KMS-11 (cell line): Measurements from ENCODE around the gene STK36.
A peak's percentile ranks its signal among the peaks of the same experiment; 100 is the strongest.

ENCODE experiments used
- H2AFZ ChIP-seq: fragments of 200-600 bp; sonication (generic); 2 replicates; pipeline ENCODE4 v1.6.1; 2016; ENCODE audit warnings: antibody characterized with exemption, mixed run types, low read depth
- H3K27ac ChIP-seq: fragments of 200-600 bp; sonication (generic); 2 replicates; pipeline ENCODE4 v1.6.1; 2016; ENCODE audit warnings: mild to moderate bottlenecking, mixed run types
- H3K27me3 ChIP-seq: fragments of 200-600 bp; sonication (generic); 2 replicates; pipeline ENCODE4 v1.6.1; 2017; ENCODE audit warnings: mild to moderate bottlenecking, low read depth, mixed run types, moderate library complexity; ENCODE audit not compliant: insufficient read depth
- H3K36me3 ChIP-seq: fragments of 200-600 bp; sonication (generic); 2 replicates; pipeline ENCODE4 v1.6.1; 2017; ENCODE audit warnings: mild to moderate bottlenecking, mixed run types; ENCODE audit not compliant: insufficient read depth
- H3K4me1 ChIP-seq: fragments of 200-600 bp; sonication (generic); 2 replicates; pipeline ENCODE4 v1.6.1; 2016; ENCODE audit warnings: mild to moderate bottlenecking, low read depth, mixed run types; ENCODE audit not compliant: poor library complexity, severe bottlenecking
- H3K4me2 ChIP-seq: fragments of 200-600 bp; sonication (generic); 2 replicates; pipeline ENCODE4 v1.7.0; 2016; ENCODE audit warnings: mild to moderate bottlenecking, mixed run types
- H3K4me3 ChIP-seq: fragments of 200-600 bp; sonication (generic); IDR thresholded peaks from 2 replicates; pipeline ENCODE4 v1.6.1; 2017; ENCODE audit warnings: low read depth, low read length, mixed read lengths; ENCODE audit not compliant: insufficient read depth
- H3K79me2 ChIP-seq: fragments of 200-600 bp; sonication (generic); 2 replicates; pipeline ENCODE4 v1.6.1; 2016; ENCODE audit warnings: low read depth, mixed run types; ENCODE audit not compliant: insufficient read depth
- H3K9ac ChIP-seq: fragments of 200-600 bp; sonication (generic); 2 replicates; pipeline ENCODE4 v1.6.1; 2016; ENCODE audit warnings: mild to moderate bottlenecking, mixed run types
- H4K20me1 ChIP-seq: fragments of 200-600 bp; sonication (generic); 2 replicates; pipeline ENCODE4 v1.6.1; 2016; ENCODE audit warnings: mild to moderate bottlenecking, mixed run types; ENCODE audit not compliant: insufficient read depth
- TF ChIP-seq, protein P1 (sequence below): fragments of 200-600 bp; sonication (generic); conservative IDR thresholded peaks from 2 replicates; pipeline ENCODE4 v1.6.1; 2017; ENCODE audit warnings: low read depth, mild to moderate bottlenecking, antibody characterized with exemption, low read length, moderate library complexity, mixed read lengths

STK36 gene

DNA sequence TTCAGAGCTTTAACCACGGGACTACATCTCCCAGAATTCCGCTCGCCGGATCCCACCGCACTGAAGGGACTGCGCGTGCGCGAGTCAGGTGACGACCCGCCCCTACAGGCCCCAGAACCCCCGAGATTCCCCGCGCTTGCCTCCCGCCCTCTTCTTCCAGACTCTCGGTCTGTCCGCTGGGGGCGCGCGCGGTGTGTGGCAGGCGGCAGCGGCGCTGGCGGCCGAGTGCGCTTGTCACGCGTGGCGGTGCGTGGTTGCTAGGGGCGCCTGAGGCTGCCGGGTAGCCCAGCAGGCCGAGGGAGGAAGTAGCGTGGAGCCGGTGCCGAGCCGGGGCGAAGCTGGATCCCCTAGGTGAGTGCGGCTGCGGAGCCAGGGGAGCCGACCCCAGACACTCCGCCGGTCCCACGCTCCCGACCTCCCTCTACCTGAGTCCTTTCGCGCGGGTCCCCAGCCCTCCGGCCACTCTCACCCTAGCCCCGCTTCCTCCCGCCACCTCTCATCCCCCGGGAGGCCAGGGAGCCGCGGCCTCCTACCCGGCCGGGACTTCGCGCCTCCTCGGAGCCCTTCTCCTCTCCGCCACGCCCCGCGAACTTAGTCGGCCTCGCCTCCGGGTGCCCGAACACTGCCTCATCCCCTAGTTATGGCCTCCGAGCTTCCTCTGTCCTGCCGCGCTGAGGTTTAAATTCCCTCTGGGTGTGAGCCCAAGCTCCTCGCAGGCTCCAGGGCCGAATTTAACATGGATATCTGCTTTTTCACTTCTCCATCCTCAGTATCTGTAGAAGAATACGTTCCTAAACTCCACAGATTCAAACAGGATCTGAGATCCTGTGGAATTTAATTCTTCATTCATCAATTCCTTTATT lies 39.0 kb downstream of the STK36 start, which contains the start of gene TTLL4:
TSS of gene TTLL4 (plus strand) at position 149 of the 863 bp plus-strand sequence. CDS start 26,842 bp downstream, outside the sequence.
- H3K36me3 ChIP-seq: no peaks in the 10 kb centered on the region
- H3K27me3 ChIP-seq: no peaks in the 10 kb centered on the region
- peak within 1 kb of the TSS; percentile 86 for H2AFZ ChIP-seq
- TF ChIP-seq, protein P1, sequence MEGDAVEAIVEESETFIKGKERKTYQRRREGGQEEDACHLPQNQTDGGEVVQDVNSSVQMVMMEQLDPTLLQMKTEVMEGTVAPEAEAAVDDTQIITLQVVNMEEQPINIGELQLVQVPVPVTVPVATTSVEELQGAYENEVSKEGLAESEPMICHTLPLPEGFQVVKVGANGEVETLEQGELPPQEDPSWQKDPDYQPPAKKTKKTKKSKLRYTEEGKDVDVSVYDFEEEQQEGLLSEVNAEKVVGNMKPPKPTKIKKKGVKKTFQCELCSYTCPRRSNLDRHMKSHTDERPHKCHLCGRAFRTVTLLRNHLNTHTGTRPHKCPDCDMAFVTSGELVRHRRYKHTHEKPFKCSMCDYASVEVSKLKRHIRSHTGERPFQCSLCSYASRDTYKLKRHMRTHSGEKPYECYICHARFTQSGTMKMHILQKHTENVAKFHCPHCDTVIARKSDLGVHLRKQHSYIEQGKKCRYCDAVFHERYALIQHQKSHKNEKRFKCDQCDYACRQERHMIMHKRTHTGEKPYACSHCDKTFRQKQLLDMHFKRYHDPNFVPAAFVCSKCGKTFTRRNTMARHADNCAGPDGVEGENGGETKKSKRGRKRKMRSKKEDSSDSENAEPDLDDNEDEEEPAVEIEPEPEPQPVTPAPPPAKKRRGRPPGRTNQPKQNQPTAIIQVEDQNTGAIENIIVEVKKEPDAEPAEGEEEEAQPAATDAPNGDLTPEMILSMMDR: peak; percentile 69
- peak within 1 kb of the TSS; percentile 59 for H3K27ac ChIP-seq
- peak within 1 kb of the TSS; percentile 79 for H3K4me2 ChIP-seq
- H4K20me1 ChIP-seq: no peaks in the 10 kb centered on the region
- peaks cover 36% of the 10 kb centered on the region for H3K79me2 ChIP-seq
- peak within 1 kb of the TSS; percentile 75 for H3K9ac ChIP-seq
- peak within 1 kb of the TSS; percentile 84 for H3K4me3 ChIP-seq
- H3K4me1 ChIP-seq: peaks cover 48% of the 10 kb centered on the region

DNA sequence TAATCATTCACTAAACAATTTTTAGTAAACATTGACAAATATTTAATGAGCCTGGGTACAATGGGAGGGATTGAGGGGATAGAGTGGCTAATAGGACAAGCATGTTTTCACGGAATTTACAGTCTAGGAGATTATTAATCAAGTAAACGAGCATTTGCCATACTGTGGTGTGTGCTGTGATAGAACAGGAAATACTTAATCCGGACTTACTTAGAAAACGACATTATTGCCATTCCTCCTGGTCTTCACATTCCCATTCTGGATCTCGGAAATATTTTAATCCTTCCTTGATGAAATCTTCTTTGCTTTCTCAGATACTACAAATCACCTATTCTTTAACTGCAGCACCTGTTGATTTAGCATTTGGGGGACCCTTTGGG lies 39.7 kb downstream of the STK36 start:
- peak overlapping the region; percentile 79 for H3K4me2 ChIP-seq
- peaks cover 36% of the 10 kb centered on the region for H3K79me2 ChIP-seq
- H4K20me1 ChIP-seq: no peaks in the 10 kb centered on the region
- H3K36me3 ChIP-seq: no peaks in the 10 kb centered on the region
- H3K27me3 ChIP-seq: no peaks in the 10 kb centered on the region
- TF ChIP-seq, protein P1: no peak
- H3K4me3 ChIP-seq: peak overlapping the region; percentile 84
- peak overlapping the region; percentile 86; the same call in 1 of the 2 replicates for H2AFZ ChIP-seq
- peaks cover 48% of the 10 kb centered on the region for H3K4me1 ChIP-seq
- peak overlapping the region; percentile 75 for H3K9ac ChIP-seq
- 0 out of 2 replicates have a peak overlapping the region, but pooled peaks have one; percentile 59 for H3K27ac ChIP-seq

DNA sequence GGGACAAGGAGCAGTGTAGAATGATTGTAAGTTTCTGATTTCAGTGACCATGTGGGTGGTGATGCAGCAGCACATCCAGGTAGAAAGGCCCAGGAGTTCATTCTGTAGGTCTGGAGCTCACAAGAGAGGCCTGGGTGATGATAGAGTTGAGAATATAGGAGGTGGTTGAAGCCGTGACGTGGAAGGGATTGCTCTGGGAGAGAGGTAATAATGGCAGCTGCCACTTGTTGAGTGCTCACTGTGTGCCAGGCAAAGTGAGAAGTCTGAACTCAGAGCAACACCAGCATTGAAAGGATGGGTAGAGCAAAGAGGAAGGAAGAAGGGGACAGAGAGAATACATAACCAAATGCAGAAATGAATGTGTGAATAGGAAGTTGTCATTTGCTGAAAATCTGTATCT lies 42.0 kb downstream of the STK36 start:
- no peak overlapping the region for H2AFZ ChIP-seq
- H3K9ac ChIP-seq: no peak overlapping the region
- H3K79me2 ChIP-seq: peaks cover 47% of the 10 kb centered on the region
- H3K27ac ChIP-seq: no peak overlapping the region
- H3K27me3 ChIP-seq: no peaks in the 10 kb centered on the region
- no peaks in the 10 kb centered on the region for H4K20me1 ChIP-seq
- no peak overlapping the region for H3K4me2 ChIP-seq
- peaks cover 36% of the 10 kb centered on the region for H3K4me1 ChIP-seq
- TF ChIP-seq, protein P1: no peak
- H3K4me3 ChIP-seq: no peak overlapping the region
- no peaks in the 10 kb centered on the region for H3K36me3 ChIP-seq

DNA sequence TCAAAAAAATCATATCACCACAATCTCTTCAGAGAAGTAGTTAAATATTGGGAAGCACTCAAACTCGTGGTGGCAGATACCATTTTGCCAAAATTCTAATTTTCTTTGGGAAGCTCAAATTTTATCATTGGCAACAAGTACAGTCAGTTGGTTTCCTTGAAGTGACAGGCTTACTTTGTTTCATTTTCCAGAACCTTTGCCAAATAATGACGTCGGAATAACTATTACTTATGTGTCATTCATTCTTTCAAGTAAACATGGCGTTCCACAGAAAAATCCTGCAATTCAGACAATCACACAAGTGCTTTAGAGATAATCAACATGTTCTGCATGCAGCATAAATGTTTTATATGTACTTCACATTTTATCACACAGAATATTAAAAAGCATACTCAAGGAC lies 44.2 kb downstream of the STK36 start:
- Histone ChIP-seq H3K79me2 (peaks cover 64% of the 10 kb centered on the region), H2AFZ (no peak overlapping the region), H3K27me3 (no peaks in the 10 kb centered on the region), H3K27ac (no peak overlapping the region), H3K4me3 (no peak overlapping the region), H3K36me3 (no peaks in the 10 kb centered on the region), H3K4me2 (no peak overlapping the region), H4K20me1 (no peaks in the 10 kb centered on the region), H3K9ac (no peak overlapping the region), H3K4me1 (peaks cover 41% of the 10 kb centered on the region)
- TF ChIP-seq, protein P1: no peak
